ENCODE results near the gene SERPINA10.
"Not testable (repeated sequence)": the region's sequence is repeated elsewhere in the genome, so short reads cannot be mapped to it uniquely, and the experiment has no call there.

The SERPINA10 gene

GRCh38 chr14:94282991-94283723 is 9.9 kb downstream of the SERPINA10 start:
- no peak overlapping the region for H3K4me3 ChIP-seq (ENCODE audit: low read length, poor library complexity, severe bottlenecking)
- no peaks in the 10 kb centered on the region for H3K27me3 ChIP-seq (ENCODE audit: insufficient read depth, low read length, poor library complexity, severe bottlenecking)
- no peak overlapping the region for H3K4me2 ChIP-seq (ENCODE audit: low read depth, low read length, poor library complexity, severe bottlenecking)
- no peaks in the 10 kb centered on the region for H3K4me1 ChIP-seq (ENCODE audit: insufficient read depth, low read length, poor library complexity, severe bottlenecking)
- no peaks in the 10 kb centered on the region for H3K9me2 ChIP-seq (replicated peaks; ENCODE audit: low read depth, low read length)
- TF ChIP-seq EZH2phosphoT487 (IDR thresholded peaks at IDR 0.05; ENCODE audit: borderline replicate concordance) (no peak), CTCF (conservative IDR thresholded peaks at IDR 0.05; ENCODE audit: low read length) (no peak)
- H3K79me2 ChIP-seq (ENCODE audit: insufficient read depth, low read length), result no peaks in the 10 kb centered on the region
- H3K9ac ChIP-seq (ENCODE audit: low read depth, low read length, poor library complexity, severe bottlenecking), result no peak overlapping the region
- H2AFZ ChIP-seq (ENCODE audit: low read length), result no peak overlapping the region
- H3K9me3 ChIP-seq (ENCODE audit: insufficient read depth, low read depth, low read length), result peaks cover 3% of the 10 kb centered on the region; the same call in 1 of the 2 replicates
- no peaks in the 10 kb centered on the region for H3K36me3 ChIP-seq (ENCODE audit: insufficient read depth, low read length)
- no peaks in the 10 kb centered on the region for H4K20me1 ChIP-seq (ENCODE audit: insufficient read depth, low read length, poor library complexity, severe bottlenecking)
- H3F3A ChIP-seq (ENCODE audit: low read depth), result no peaks in the 10 kb centered on the region

- Histone ChIP-seq H3K4me1 (ENCODE audit: insufficient read depth, low read length, poor library complexity, severe bottlenecking) (no peaks in the 10 kb centered on the region), H3F3A (ENCODE audit: low read depth) (no peaks in the 10 kb centered on the region), H2AFZ (ENCODE audit: low read length) (no peak overlapping the region), H3K9me3 (ENCODE audit: insufficient read depth, low read depth, low read length) (no peaks in the 10 kb centered on the region), H4K20me1 (ENCODE audit: insufficient read depth, low read length, poor library complexity, severe bottlenecking) (no peaks in the 10 kb centered on the region), H3K79me2 (ENCODE audit: insufficient read depth, low read length) (no peaks in the 10 kb centered on the region), H3K36me3 (ENCODE audit: insufficient read depth, low read length) (no peaks in the 10 kb centered on the region), H3K9me2 (replicated peaks; ENCODE audit: low read depth, low read length) (no peaks in the 10 kb centered on the region), H3K9ac (ENCODE audit: low read depth, low read length, poor library complexity, severe bottlenecking) (no peak overlapping the region), H3K4me3 (ENCODE audit: low read length, poor library complexity, severe bottlenecking) (no peak overlapping the region), H3K27me3 (ENCODE audit: insufficient read depth, low read length, poor library complexity, severe bottlenecking) (no peaks in the 10 kb centered on the region), H3K4me2 (ENCODE audit: low read depth, low read length, poor library complexity, severe bottlenecking) (no peak overlapping the region)
- TF ChIP-seq CTCF (conservative IDR thresholded peaks at IDR 0.05; ENCODE audit: low read length), result no peak
- no peak for TF ChIP-seq EZH2phosphoT487 (IDR thresholded peaks at IDR 0.05; ENCODE audit: borderline replicate concordance)
Measured at GRCh38 chr14:94278731-94279130, 14.3 kb downstream of the SERPINA10 start.

GRCh38 chr14:94276898-94277561 is 16.0 kb downstream of the SERPINA10 start:
- not testable (repeated sequence) for H3F3A ChIP-seq (ENCODE audit: low read depth); H4K20me1 ChIP-seq (ENCODE audit: insufficient read depth, low read length, poor library complexity, severe bottlenecking); H3K27me3 ChIP-seq (ENCODE audit: insufficient read depth, low read length, poor library complexity, severe bottlenecking); H3K4me2 ChIP-seq (ENCODE audit: low read depth, low read length, poor library complexity, severe bottlenecking); H3K4me1 ChIP-seq (ENCODE audit: insufficient read depth, low read length, poor library complexity, severe bottlenecking); H2AFZ ChIP-seq (ENCODE audit: low read length); H3K9me3 ChIP-seq (ENCODE audit: insufficient read depth, low read depth, low read length); H3K4me3 ChIP-seq (ENCODE audit: low read length, poor library complexity, severe bottlenecking); H3K9me2 ChIP-seq (replicated peaks; ENCODE audit: low read depth, low read length); H3K79me2 ChIP-seq (ENCODE audit: insufficient read depth, low read length); H3K9ac ChIP-seq (ENCODE audit: low read depth, low read length, poor library complexity, severe bottlenecking); H3K36me3 ChIP-seq (ENCODE audit: insufficient read depth, low read length)
